GM19372 (cell line): ENCODE data around the gene BRPF3.

ENCODE experiments used
- ATAC-seq: cut with Tn5 transposase; IDR thresholded peaks from one replicate; pipeline ENCODE4 v1.9.1; 2021; ENCODE audit warnings: mild to moderate bottlenecking, low read depth, moderate library complexity; ENCODE audit not compliant: unreplicated experiment

Gene BRPF3

GRCh38 chr6:36227379-36228228 is 31.1 kb downstream of the BRPF3 start:
- no peak for ATAC-seq

- ATAC-seq = no peak
Measured at GRCh38 chr6:36229223-36229622, 32.7 kb downstream of the BRPF3 start.

GRCh38 chr6:36230371-36230770 is 33.8 kb downstream of the BRPF3 start:
- ATAC-seq = no peak

GRCh38 chr6:36232172-36232571 is 35.6 kb downstream of the BRPF3 start:
- ATAC-seq = no peak

GRCh38 chr6:36235309-36235708 is 38.8 kb downstream of the BRPF3 start:
- no peak for ATAC-seq

- no peak for ATAC-seq
Measured at GRCh38 chr6:36235862-36236261, 39.3 kb downstream of the BRPF3 start.

GRCh38 chr6:36239774-36240173 is 43.2 kb downstream of the BRPF3 start:
- ATAC-seq = no peak

GRCh38 chr6:36241728-36242127 is 45.2 kb downstream of the BRPF3 start:
- ATAC-seq = no peak

- ATAC-seq = no peak
Measured at GRCh38 chr6:36242161-36242560, 45.6 kb downstream of the BRPF3 start.

GRCh38 chr6:36242626-36243025 is 46.1 kb downstream of the BRPF3 start:
- no peak for ATAC-seq

GRCh38 chr6:36243562-36244212 is 47.1 kb downstream of the BRPF3 start:
- no peak for ATAC-seq

GRCh38 chr6:36244641-36245280 is 48.2 kb downstream of the BRPF3 start:
- ATAC-seq = no peak

- no peak for ATAC-seq
Measured at GRCh38 chr6:36245572-36246061, 49.1 kb downstream of the BRPF3 start.

GRCh38 chr6:36246506-36247268 is 50.1 kb downstream of the BRPF3 start:
- ATAC-seq = no peak

GRCh38 chr6:36247693-36248092 is 51.1 kb downstream of the BRPF3 start:
- no peak for ATAC-seq

- no peak for ATAC-seq
Measured at GRCh38 chr6:36248980-36249379, 52.4 kb downstream of the BRPF3 start.

- ATAC-seq = no peak
Measured at GRCh38 chr6:36249536-36249935, 53.0 kb downstream of the BRPF3 start.

- ATAC-seq = no peak
Measured at GRCh38 chr6:36252005-36252404, 55.5 kb downstream of the BRPF3 start.

GRCh38 chr6:36263390-36264000 is 67.0 kb downstream of the BRPF3 start:
- ATAC-seq = no peak

- ATAC-seq = no peak
Measured at GRCh38 chr6:36265744-36266143, 69.2 kb downstream of the BRPF3 start.
